ENCODE measurements around the gene PHLDA1.

PHLDA1 gene

GRCh38 chr12:76031414-76032042, at the start of gene PHLDA1:
TSS of gene PHLDA1 (minus strand) at chr12:76031776.
- peak; percentile 86 for DNase-seq (ENCODE audit: low read depth, low spot score)

- no peak for DNase-seq (ENCODE audit: low read depth, low spot score)
These were observed 49.3 kb upstream of the PHLDA1 start for GRCh38 chr12:76080729-76081415.

DNA sequence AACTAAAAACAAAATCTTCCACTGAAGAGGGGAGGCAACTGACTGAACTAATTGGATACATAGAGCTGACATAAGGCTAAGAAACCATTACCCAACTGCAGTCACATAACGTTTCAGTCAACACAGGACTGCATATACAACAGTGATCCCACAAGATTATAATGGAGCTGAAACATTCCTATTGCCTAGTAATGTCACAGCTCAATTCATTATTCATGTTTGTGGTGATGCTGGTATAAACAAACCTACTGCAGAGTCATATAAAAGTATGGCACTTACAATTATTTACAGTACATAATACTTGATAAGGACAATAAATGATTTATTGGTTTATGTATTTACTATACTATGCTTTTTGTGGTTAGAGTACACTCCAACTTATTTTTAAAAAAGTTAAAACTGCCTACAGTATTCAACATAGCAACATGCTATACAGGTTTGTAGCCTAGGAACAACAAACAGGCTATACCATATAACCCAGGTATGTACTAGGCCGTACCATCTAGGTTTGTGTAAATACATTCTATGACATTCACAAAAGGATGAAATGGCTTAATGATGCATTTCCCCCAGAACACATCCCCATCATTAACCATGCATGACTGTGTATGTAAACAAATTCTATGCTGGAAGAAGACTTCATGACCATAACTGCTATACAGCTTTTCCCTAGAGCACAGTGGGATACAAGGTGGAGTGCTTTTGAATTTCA, 48.6 kb upstream of the PHLDA1 start:
- DNase-seq (ENCODE audit: low read depth, low spot score): no peak

- no peak for DNase-seq (ENCODE audit: low read depth, low spot score)
These were observed 47.2 kb upstream of the PHLDA1 start for GRCh38 chr12:76078748-76079147.

DNA sequence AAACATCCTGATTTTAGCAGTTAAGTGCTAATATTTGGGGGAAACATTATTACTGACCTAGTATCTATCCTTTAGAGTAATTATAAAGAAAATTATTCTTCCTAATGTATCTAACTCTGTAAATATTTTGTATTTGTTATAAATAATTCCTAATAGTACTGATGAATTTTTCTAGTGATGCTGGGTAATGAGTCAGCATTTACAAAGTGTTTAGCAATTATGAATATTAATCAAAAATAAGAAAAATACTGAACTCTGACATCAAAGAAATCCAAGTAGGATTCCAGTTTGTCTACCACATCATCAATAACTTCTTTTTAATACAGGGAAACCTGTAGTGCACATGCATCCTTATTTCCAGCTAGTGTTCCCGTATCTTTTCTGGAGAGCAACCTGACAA, 43.9 kb upstream of the PHLDA1 start:
- DNase-seq (ENCODE audit: low read depth, low spot score): no peak

DNA sequence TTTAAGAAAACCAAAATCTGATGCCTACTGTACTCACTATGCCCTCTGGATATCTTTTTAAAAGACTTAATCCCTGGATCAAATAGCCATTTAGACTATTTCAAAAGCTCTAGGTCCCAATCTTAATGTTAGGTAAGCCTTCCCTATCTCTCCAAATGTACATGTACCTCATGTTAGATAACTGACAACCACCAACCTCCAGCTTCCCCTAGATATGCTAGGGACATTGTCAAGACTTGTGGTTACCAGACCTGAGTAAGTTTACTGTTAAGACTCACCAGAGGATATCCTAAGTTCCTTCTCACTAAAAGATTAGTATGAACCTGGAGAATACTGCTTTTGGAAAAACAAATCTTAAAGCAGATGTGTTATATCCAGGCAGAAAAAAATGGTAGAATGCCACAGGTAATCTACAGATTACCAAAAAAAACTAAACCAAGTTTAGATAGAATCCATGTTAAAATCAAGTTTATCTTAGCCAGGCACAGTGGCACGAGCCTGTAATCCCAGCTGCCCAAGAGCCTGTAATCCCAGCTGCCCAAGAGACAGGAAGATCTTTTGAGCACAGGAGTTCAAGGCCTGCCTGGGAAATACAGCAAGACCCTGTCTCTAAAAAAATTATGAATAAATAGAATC, 43.2 kb upstream of the PHLDA1 start:
- no peak for DNase-seq (ENCODE audit: low read depth, low spot score)

- DNase-seq (ENCODE audit: low read depth, low spot score): no peak
These were observed 42.0 kb upstream of the PHLDA1 start for GRCh38 chr12:76073561-76073960.

- no peak for DNase-seq (ENCODE audit: low read depth, low spot score)
These were observed 41.0 kb upstream of the PHLDA1 start for GRCh38 chr12:76072568-76072967.

GRCh38 chr12:76069339-76069738, 37.8 kb upstream of the PHLDA1 start:
- no peak for DNase-seq (ENCODE audit: low read depth, low spot score)

DNA sequence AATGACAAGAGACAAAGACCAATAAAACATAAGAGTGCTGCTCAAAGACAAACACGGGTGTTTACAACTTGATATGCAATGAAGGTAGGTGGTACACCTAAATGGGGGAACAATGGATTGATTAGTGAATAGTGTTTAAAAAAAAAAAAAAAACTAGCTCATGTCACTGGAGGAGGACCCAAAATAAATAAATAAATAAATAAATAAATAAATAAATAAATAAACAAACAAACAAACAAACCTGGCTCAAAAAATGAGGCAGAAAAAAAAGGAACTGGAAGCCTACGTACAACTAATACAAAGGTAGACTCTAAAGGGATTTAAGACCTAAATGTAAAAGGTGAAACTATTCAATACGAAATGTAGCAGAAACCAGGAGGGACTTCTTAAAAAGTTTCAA, 34.3 kb upstream of the PHLDA1 start:
- DNase-seq (ENCODE audit: low read depth, low spot score): no peak

DNA sequence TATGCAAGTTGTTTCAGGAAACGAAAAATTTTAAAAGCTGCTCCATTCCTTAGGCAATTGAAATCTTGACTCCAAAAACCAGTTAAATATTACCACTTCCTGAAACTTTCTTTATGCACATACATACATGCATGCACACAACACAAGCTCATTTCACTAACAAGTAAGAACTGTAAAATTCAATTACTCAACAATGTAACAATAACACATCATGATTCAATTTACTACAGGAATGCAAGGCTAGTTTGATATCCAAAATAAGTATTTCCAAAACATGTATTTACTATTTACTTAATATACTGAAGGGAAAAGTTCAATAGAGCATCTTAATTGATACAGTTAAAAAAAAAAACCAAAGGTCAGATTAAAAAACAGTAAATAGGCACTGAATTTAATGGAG, 33.3 kb upstream of the PHLDA1 start:
- no peak for DNase-seq (ENCODE audit: low read depth, low spot score)

DNA sequence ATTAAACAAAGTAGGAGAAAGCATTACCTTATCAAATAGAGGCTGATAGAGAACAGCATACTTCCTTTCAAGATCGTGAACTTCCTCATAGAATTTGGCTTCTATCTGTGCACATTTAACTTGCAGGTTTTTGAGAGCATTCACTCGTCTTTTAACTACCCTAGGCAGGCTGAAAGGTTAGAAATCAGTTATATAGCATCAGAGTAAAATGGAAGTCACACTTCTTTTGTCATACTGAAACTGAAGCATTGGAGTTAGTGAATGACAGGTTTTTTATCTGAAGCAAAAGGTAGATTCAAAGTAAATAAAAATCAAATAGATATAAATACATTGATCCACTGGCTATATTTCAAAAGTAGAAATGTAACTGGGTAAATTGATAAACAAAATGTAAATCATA, 28.5 kb upstream of the PHLDA1 start:
- DNase-seq (ENCODE audit: low read depth, low spot score): no peak

DNA sequence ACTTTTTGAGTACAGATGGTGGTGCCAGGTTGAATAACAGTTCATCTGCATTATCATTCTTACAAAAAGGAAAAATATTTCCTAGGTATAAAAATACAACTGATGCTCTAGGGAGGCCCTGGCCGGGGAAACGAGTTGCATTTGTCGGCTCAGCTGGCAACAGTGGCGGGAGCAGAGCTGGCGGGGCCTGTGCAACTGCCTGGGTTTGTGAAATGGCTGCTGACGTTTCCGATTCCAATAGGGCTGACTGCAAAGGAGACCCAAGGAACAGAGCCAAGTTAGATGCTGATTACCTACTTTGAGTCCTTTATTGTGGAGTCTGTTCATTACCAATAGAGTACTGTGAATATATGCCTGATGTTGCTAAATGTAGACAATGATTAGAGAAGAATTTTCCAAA, 25.8 kb upstream of the PHLDA1 start:
- DNase-seq (ENCODE audit: low read depth, low spot score): no peak

DNA sequence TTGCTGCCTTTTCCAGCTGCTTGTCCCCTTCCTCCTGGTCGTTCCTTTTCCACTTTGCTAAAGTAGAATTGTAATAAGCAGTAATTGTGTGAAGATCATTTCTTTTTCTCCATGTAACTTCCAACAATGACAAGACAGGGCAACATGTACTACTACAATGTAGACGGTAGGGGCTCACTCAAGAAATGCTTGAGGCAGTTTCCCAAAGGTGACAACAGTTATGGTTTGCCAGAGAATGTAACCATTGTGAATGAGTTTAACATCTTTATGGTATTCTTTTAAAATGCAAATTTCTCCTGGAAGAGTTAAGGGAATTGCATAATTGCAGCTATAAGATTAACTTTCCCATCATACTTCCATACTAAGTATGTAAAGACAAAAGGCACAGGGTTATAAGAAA, 23.8 kb upstream of the PHLDA1 start:
- no peak for DNase-seq (ENCODE audit: low read depth, low spot score)

DNA sequence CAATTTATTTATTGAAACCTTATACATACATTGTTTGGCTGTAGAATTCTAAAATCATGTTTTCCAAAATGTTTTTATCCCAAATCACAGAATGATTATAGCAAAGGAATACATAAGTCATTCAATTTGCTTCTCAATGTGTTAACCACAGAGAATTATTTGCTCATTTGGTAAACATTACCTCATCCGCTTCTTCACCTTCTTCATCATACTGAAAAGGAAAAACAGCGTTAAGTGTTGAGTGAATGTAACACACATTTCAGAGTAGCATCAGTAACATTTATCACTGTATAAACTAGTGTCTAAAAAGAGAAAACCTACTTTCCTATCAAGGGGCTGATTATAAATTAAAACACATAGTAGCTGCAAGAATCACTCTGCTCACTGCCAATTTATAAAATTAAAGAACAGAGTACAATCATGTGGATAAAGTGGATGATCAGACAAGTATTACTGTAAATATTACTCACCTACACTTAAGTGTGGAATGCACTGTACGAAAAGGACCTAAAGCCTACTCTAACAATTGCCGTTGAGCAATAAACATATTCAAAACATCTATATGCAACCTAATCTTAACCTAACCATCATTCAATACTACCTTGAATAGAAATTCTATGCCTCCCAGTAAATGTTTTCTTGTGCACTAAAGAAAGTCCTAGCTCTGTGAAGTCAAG, 18.1 kb upstream of the PHLDA1 start:
- no peak for DNase-seq (ENCODE audit: low read depth, low spot score)

DNA sequence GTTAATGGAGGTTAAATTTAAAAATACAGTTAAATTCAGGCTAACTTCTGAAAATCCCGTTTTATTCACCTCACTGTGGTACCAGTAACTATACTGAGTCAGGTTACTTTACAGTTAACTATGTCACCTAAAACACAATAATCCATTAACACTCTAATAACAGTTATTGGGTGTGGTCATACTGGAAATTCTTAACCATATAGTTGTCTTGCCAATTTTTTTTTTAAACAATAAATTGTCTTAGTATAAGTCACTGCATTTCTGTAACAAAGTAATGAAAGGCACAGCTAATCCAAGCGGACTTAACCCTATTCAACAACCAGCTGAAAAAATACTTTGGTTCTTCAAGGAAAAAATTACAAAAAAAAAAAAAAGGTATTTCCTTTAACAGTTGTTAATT, 16.2 kb upstream of the PHLDA1 start:
- DNase-seq (ENCODE audit: low read depth, low spot score): no peak

DNA sequence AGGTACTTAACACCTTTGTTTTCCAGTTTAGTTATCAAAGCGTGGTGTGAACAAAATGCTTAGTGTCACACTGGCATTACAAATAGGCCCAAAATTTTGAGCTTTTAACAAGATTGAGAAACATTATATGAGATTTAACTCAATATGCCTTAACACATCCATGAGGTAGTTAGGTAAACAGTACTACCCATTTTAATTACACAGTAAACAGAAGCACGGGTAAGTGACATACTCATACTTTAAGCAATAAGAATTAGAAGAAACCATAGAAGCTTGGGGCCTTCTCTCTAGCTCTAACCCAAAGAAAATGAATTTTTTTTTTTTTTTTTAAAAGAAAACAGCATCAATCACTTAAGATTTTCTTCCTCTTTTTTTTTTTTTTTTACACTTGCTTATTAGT, 15.5 kb upstream of the PHLDA1 start:
- DNase-seq (ENCODE audit: low read depth, low spot score): no peak

GRCh38 chr12:76043377-76043776, 11.8 kb upstream of the PHLDA1 start:
- no peak for DNase-seq (ENCODE audit: low read depth, low spot score)

DNA sequence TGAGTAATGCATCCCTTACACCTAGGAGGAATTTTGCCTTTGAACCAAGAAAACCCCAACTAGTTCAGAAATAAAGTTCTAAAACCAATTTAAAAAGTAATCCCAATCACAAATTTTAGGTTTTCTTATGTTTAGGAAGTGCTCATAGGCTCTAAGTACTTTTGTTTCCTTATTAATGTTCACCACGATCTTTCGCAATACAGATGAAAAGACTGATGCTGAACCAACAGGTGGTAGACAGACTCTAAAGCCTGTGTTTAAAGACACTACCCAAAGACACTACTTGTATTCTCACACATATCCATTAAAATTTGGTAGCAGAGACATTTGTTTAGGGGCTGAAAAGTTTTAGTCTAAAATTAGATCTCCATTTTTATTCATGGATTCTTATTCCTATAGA, 10.6 kb upstream of the PHLDA1 start:
- DNase-seq (ENCODE audit: low read depth, low spot score): no peak

GRCh38 chr12:76041406-76041805, 9.8 kb upstream of the PHLDA1 start:
- DNase-seq (ENCODE audit: low read depth, low spot score): no peak

- DNase-seq (ENCODE audit: low read depth, low spot score): no peak
These were observed 8.9 kb upstream of the PHLDA1 start for GRCh38 chr12:76040461-76040860.

- DNase-seq (ENCODE audit: low read depth, low spot score): no peak
These were observed 6.6 kb upstream of the PHLDA1 start for GRCh38 chr12:76038176-76038575.

Measured in activated CD4-positive, CD25-positive, alpha-beta regulatory T cell treated with anti-CD3 and anti-CD28 coated beads, Interleukin-2, amount 50 U/mL, for 16 hours (primary cell).